Left colon (tissue), 2 donors: ENCODE data around the gene C11orf71. TPM values are rescaled to one million over a fixed set of nuclear protein-coding genes. Genes with fewer than 3 reads are reported as not detected.

Experiments
- ATAC-seq: fragments of 200-7000 bp; cut with Tn5 transposase; one replicate; pipeline ENCODE4 v1.9.1; 2020; ENCODE audit warnings: mild to moderate bottlenecking, moderate library complexity
- DNase-seq, 2 donors: peaks; one replicate each; pipeline ENCODE4 v3.0.0-alpha.2; 2020
- intact Hi-C, 2 donors: fragments of 100-400 bp; cut with DNase I in 1 of 2; cut with micrococcal nuclease in 1 of 2; formaldehyde crosslinking; loops; one replicate each; pipeline versions ENCODE4 v1.11.2 to v1.14.0; 2022; cut with DNase I, micrococcal nuclease
- long read RNA-seq: library from polyadenylated mRNA; unstranded; transcript quantifications from one replicate; pipeline ENCODE4 v2.0.0, GENCODE V29; 2021
- total RNA-seq, 2 donors: library from RNA; stranded (reverse); fragmentation: NEBNext Ultra II Directional; extraction: Animal tissue kit (Norgen Biotek cat#: 25700); gene quantifications; one replicate each; pipeline ENCODE4 v1.2.1, GENCODE V29; 2021
- donor health status: DM: no; HTN: no; CAD: no.
- donor health status: DM: yes; HTN: yes; CAD: no.

C11orf71 gene, protein sequence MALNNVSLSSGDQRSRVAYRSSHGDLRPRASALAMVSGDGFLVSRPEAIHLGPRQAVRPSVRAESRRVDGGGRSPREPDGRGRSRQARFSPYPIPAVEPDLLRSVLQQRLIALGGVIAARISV
- 10 to 100 TPM in 1 of 2 donors, 1 to 10 TPM in 1; 9.2 to 12.5 TPM for total RNA-seq
- long read RNA-seq, transcript C11orf71-202 (1 exons, 1,980 nt), result major isoform, 11 of 11 reads
- long read RNA-seq, partial matches to known transcripts, result 0 of 11 reads
- long read RNA-seq, other reads (novel, unspliced or antisense), result 0 of 11 reads

DNA sequence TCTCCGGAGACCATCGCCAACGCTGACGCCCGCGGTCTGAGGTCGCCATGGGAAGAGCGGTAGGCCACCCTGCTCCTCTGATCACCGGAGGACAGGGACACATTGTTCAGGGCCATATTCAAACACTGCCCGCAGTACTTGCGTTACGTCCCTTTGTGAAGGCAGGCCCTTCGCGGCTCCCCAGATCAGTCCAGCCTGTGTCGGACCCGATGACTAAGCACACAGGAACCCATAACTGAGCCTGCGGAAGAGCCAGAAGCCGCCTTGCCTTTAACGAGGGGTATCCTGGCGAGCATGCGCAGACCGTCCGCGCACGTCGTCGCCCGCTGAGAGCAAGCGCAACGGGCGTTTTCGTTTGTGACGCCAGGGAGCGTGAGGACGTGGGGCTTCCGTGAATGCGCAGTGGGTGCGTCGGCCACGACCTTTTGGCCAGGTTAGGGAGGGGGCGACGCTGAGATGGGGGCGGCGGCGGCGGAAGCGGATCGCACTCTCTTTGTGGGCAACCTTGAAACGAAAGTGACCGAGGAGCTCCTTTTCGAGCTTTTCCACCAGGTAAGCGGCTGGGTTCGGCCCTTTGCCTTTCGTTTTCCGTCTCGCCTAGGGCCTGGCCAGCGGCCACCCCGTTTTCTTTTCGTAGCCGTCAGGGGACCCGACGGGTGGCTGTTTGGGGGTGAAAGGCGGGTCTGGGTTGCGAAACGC is at the start of gene C11orf71, which contains the start of gene RBM7:
C11orf71 (minus strand) TSS at position 296 of the 699 bp plus-strand sequence; CDS start at position 116, 180 bp downstream.
RBM7 (plus strand) TSS at position 451 of the 699 bp plus-strand sequence; CDS start at position 457, 6 bp downstream.
- DNase-seq (peak; percentile 98 to 99), ATAC-seq (peak; percentile 89)
- intact Hi-C loops, result no loop called here

DNA sequence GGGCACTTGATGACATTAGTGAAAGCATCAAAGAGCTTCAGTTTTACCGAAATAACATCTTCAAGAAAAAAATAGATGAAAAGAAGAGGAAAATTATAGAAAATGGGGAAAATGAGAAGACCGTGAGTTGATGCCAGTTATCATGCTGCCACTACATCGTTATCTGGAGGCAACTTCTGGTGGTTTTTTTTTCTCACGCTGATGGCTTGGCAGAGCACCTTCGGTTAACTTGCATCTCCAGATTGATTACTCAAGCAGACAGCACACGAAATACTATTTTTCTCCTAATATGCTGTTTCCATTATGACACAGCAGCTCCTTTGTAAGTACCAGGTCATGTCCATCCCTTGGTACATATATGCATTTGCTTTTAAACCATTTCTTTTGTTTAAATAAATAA is 49.5 kb upstream of the C11orf71 start:
- ATAC-seq, result no peak
- intact Hi-C loops, result loop anchor here in 1 of 2 donors (10.0 kb wide), 1 partner anchor 105 kb away; no protein-coding TSS in a partner anchor
- DNase-seq, result no peak

DNA sequence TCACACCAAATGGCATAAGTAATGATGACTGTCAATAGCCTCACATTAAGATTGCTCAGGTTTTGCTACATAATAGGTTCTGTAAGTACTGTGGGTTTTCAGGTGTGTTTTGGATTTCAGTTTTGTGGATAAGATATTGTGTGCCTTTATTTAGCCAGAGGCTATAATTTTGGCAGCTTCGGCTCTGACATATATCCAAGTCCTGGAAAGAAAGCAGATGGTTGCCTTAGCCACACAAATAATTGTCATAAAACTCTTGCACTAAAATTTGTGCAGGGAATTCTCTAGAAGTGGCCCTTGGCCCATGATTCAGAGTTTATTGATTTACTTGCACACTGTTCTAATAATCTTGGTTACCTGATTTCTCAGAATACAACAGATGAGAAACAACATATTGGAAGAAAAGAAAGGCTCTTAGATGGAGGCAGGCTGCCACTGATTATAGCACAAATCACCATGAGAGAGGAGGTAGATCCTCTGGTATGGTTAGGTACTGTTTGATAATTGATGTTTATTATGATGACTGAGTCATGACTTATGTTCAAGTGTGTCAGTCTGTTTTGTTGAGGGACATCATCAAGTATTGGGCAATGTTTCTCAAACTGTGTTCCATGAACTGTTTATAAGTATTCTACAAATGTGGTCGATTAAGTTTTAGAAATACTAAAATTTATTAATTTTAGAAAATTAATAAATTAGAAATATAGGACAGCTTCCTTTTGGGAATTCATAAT is 48.6 kb upstream of the C11orf71 start:
- no peak for ATAC-seq
- intact Hi-C loops, result loop anchor here in 1 of 2 donors (10.0 kb wide), 1 partner anchor 104 kb away; no protein-coding TSS in a partner anchor
- DNase-seq, result no peak

DNA sequence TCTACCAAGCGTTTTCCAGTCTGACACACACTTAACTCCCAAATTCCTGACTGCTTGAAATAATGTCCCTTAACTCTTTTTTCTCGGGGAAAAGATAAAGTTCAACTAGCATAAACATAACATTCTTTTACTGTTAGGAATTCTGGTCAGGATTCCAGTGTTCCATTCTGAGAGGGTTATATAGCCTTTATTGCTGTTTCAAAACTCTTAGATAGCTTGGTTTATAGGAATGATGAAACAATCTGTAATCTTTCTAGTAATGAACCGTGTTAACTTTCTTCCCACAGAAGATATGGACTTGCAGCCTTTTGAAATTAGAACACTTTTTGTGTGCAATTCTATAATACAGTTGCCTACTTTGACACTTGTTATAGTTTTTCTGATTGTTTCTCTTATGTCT is 47.6 kb upstream of the C11orf71 start:
- ATAC-seq, result no peak
- no peak for DNase-seq
- intact Hi-C loops, result loop anchor here in 1 of 2 donors (10.0 kb wide), 1 partner anchor 103 kb away; no protein-coding TSS in a partner anchor

DNA sequence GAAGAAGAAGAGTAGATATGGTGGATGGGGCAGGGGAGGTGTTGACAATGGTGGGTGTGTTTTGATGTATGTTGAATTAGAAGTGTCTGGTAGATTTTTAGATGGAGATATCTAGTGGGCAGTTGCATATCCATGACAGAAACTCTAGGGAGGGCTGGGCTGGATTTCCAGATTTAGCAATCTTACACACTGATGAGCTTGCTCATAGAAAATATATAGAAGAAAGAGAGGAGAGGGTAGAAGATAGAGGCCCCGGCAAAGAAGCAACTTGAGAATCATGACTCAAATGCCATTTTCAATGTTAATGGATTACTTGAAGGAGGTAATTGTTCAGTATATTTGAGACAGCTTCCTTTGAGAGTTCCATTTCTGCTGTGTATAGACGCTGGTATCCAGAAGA is 47.1 kb upstream of the C11orf71 start:
- intact Hi-C loops, result loop anchor here in 1 of 2 donors (10.0 kb wide), 1 partner anchor 103 kb away; no protein-coding TSS in a partner anchor
- DNase-seq, result no peak
- ATAC-seq, result no peak

DNA sequence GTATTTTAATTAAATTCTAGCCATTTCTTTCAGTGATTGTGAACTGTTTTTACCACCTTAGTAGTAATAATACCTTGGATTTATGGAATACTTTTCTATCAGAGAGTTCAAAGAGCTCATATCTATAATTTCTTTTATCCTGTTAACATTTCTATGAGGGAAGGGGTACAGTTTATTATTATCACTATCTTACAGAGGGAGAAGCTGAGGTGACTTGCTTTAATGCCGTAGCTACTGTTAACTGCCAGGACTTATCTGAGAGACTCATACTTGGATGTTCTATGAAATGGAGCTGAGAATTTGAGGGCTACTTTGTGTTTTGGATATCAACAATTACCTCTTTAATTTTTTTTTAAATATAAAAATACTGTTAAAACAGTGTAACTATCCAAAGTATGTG is 42.2 kb upstream of the C11orf71 start:
- DNase-seq, result no peak
- intact Hi-C loops, result loop anchor here in 1 of 2 donors (10.0 kb wide), 1 partner anchor 98 kb away; no protein-coding TSS in a partner anchor
- ATAC-seq, result no peak

DNA sequence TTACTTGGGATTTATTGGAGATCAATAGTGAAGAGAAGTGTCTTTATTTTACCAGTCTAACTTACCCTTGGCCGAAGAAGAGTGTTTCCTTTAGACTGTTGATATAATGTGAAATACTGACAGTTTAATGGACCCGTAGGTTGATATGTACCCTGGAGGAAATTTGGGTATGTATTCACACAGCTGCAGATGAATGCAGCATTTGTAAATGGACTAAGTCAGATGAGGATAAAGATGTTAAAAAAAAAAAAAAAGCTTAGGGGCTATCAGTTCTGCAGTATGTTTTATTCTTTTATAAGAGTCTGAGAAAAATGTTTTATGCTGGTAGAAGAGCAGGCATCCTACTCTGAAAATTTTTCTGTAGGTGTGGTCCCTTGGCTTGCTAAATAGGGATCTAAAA is 41.6 kb upstream of the C11orf71 start:
- no peak for DNase-seq
- intact Hi-C loops, result loop anchor here in 1 of 2 donors (10.0 kb wide), 1 partner anchor 97 kb away; no protein-coding TSS in a partner anchor
- no peak for ATAC-seq

DNA sequence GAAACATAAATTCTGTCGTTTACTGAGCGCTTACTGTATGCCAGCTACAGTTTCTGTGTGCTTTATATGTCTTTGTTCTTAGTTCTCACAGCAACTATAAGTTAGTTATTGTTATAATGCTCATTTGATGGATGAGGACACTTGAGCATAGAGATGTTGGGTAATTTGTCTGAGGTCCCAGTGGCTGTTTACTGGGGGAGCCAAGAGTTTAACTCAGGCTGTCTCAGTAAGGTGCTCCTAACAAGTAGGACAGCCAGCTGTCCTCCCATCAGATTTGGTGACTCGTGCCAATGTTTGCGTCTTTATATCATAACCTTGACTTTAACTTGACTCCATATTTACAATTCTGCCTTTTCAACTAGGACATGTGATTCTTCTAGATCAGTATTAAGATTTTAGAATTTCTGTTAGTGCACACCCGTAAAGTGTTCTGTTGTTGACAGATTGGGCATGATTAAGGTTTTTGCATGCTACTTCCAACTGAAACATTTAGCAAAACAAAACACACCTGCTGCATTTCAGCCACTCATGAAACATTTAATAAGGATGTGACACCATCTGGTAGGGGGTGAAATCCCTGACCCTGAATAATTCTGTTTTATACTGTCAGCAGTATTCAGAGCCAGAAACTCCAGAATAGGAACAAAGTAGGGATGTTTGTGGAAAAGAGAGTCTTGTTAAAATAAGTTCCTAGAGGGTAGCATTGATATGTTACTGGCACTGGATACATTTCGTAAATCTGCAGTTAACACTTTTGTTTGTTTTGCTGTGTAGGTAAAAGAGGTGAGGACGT is 40.9 kb upstream of the C11orf71 start:
- DNase-seq (no peak), ATAC-seq (no peak)
- intact Hi-C loops, result loop anchor here in 1 of 2 donors (10.0 kb wide), 1 partner anchor 96 kb away; no protein-coding TSS in a partner anchor

DNA sequence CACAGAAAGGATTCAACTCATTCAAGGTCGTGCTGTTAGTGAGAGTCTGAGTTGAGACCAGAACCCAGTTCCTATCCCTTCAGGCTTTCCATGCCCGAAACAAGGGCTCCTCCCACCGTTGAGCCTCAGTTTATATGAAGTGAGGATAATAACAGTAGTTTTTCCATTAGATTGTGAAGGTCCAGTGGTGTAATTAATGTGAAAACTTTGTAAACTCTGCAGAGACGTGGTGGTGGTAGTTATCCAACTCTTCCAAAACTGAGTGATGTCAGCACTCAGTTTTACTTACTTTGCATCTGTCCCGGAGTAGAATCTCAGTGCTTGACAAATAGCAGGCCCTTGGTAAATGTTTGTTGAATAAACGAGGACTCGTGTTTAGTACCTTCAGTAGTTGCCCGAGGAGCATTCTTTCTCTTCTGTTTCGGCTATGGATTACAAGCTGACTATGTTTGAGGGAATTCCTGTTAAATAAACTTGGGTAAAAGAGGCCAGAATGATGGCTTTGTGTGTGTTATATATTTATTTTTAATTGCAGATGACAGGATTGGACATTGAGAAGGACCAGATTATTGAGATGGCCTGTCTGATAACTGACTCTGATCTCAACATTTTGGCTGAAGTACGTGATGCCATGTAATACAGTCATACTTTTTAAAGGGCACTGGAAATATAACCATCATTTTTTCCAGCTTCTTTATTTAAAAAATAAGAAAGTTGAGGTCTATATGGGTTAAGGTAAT is 40.0 kb upstream of the C11orf71 start:
- ATAC-seq (no peak), DNase-seq (no peak)
- intact Hi-C loops, result loop anchor here in 1 of 2 donors (10.0 kb wide), 1 partner anchor 95 kb away; no protein-coding TSS in a partner anchor

DNA sequence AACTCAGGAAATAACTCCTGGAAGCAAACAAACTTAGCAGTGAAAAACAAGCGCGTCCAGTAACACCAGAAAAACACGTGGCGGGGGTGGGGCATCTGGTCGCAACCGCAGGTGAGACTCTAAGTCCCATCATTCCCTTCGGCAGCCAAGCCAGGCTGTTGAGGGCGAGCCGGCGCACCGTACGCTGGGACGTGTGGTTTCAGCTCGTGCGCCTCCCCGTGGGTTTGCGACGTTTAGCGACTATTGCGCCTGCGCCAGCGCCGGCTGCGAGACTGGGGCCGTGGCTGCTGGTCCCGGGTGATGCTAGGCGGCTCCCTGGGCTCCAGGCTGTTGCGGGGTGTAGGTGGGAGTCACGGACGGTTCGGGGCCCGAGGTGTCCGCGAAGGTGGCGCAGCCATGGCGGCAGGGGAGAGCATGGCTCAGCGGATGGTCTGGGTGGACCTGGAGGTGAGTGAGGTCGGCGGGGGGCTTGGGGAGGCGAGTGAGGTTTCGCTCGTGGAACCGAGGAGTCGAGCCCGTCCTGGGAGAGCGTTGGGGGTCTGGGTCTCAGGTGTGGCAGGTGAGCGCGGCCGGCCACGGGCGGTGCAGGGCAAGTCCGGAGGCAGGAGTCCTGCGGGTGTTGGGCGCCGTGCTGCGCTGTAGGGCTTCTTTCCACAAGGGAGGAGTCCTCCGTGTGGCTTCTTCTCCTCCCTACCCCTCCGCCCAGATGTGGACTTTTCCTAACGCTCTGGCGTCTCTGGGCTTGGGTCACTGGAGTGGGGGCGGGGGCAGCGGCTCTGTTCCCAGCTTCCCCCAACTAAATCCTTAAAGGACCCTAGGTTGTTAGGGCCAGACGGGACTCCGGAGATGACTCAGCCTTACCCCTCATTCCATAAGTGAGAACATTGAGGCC is 39.2 kb upstream of the C11orf71 start, which contains the start of gene REXO2:
REXO2 (plus strand) TSS at position 239 of the 892 bp plus-strand sequence; CDS start at position 301, 62 bp downstream.
- intact Hi-C loops, result loop anchor here in 1 of 2 donors (10.0 kb wide), 1 partner anchor 95 kb away; no protein-coding TSS in a partner anchor
- DNase-seq (peak; percentile 97 to 98), ATAC-seq (peak; percentile 99)

DNA sequence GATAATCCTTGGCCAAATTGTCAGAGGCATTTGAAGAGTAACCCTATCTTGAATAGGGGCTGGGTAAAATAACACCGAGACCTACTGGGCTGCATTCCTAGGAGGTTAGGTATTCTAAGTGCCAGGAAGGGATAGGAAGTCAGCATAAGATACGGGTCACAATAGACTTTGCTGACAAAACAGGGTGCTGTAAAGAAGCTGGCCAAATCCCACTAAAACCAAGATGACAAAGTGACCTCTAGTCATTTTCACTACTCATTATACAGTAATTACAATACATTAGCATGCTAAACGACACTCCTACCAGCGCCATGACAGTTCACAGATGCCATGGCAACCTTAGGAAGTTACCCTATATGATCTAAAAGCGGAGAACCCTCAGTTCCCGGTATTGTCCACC is 38.0 kb upstream of the C11orf71 start:
- intact Hi-C loops, result no loop called here
- ATAC-seq (no peak), DNase-seq (no peak)

DNA sequence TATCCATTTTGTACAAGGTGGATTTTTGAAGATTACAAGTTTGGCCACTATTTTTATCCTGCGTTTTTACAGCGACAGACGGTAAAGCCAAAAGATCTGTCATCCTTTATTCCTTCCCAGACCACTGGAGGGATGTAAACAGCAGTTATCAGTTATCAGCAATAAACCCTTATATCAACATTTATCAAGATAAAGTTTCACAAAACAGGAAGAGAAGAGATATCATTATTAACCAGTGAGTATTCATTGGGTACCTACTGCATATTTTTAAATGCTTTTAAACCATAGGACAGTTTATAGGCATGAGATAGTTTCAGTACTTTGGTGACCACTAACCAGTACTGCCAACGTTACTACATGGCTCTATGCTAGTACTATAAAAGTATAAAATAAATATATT is 33.1 kb upstream of the C11orf71 start:
- DNase-seq, result no peak
- intact Hi-C loops, result no loop called here
- peak; percentile 22 for ATAC-seq

DNA sequence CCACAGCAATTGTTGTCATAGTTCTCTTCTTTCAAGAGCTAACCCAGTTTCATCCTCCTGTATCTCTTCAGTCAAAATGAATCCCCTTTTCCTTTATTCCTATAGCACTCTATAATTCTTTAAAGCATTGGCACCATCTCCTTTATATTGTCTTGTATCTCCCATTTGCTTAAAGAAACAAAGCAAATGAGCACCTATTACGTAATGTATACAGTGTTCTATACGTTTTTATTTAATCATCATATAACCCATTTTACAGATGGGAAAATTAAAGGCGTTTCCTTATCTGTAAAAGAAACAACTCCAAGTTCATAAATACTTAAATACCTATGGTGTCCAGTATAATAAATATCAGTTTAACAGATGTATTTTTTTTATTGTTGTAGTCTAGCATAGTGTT is 32.6 kb upstream of the C11orf71 start:
- intact Hi-C loops, result no loop called here
- ATAC-seq (no peak), DNase-seq (no peak)

DNA sequence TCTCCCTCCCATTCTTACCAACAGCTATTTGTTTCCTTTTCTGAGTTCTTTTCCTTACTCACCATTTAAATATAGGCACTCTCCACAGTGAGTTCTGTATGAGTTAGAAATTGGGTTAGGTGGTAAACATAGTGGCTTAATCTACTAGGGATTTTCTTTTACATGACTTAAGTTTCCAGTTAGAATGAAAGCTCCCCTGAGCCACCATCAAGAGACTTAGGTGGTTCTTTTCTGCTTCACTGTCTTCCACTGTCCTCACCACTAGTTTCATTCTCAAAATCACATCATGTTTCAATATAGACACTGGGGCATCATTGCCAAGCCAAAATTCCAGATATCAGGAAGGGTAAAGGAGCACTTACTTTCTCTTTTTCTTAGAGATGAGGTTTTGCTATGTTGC is 30.0 kb upstream of the C11orf71 start:
- intact Hi-C loops, result no loop called here
- no peak for ATAC-seq
- no peak for DNase-seq

DNA sequence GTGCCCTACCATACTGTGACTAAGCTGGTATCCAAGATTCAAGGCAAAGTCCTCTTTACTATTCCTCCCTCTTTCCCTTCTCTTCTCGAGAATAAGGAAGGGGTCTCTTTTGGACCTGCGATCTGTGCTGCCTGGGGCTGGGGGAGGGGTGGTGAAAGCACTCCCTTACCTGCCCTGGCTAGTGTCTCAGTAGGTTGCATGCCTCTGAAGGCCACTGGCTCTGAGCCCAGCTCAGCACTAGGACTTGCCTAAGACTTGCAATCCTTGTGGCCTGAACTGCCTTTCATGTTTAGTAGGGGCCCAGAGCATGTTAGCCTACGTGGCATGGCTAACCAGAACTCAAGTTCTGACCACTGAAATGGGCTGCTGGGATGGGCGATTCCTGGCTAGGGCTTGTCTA is 26.0 kb upstream of the C11orf71 start:
- intact Hi-C loops, result no loop called here
- ATAC-seq (no peak), DNase-seq (no peak)

DNA sequence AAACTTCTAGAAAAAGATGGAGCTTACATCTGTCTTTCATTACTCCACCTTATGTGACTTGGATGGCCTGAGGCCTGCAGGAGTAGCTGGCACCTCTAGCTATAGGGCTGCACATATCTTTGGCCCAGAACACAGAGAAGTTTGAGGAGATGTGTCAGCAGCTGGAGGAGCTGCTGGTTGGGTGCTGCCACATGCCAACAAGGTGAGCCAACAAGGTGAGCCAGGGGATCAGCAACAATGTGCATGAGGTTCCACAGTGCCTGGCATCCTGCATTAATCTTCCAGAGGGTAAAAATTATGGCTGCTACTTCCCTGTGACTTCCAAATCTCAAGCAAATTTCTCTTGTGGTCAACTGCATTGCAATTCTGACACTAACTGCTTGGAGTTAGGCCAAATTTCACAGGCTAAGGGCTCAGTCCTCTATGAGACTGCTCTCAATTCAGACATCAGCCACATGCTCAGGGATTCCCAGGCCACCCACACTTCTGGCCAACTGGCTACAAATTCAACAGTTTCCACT is 16.2 kb upstream of the C11orf71 start:
- ATAC-seq (no peak), DNase-seq (no peak)
- intact Hi-C loops, result no loop called here
